Measurements from ENCODE around the gene FBXW7. TPM values are rescaled to one million over a fixed set of nuclear protein-coding genes. Genes with fewer than 3 reads are reported as not detected.

The FBXW7 gene
- polyA plus RNA-seq, 2 of the 4 experiments (the other 2 are of a cell fraction): 7.2 to 12.5 TPM

DNA sequence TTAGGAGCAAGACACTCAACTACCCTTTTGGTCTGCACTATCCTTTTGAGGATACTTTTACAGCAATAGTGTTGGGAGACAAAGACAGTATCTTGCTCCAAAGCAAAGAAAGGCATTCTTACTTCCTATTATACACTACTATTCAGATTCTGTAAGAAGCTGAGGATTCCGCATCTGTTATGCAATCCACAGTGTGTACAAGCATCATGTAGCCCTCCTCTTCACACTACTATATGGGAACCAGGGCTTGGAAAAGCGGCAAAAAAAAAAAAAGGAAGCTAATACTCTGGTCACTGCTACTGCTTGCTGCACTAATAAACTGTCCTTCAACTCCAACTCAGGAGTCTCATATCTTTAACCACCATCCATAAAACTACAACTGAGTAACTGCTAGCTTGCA lies 59.1 kb downstream of the FBXW7 start:
- POLR2A ChIA-PET: no interaction called here
- Histone ChIP-seq H3K4me1 (0 out of 3 replicates have a peak, but pooled peaks cover 7% of the 10 kb centered on the region), H3K9me3 (peaks cover 8% of the 10 kb centered on the region; the same call in 2 of the 3 replicates), H3K4me3 (no peak overlapping the region), H3K27ac (no peak overlapping the region), H3K4me2 (no peak overlapping the region)
- 88% methylated on average over 2 of the region's 2 CpGs for WGBS (ENCODE audit: missing lambda C conversion rate)
- ATAC-seq (no peak), DNase-seq (ENCODE audit: low read depth in 1 of 2, low spot score in 1 of 2) (no peak), FAIRE-seq (no peak)
- CTCF ChIA-PET: interaction anchor here (1.4 kb wide), 1 partner anchor 23 kb away, joined by 4 read pairs; no protein-coding TSS in a partner anchor
- TF ChIP-seq POLR2AphosphoS2 (conservative IDR thresholded peaks at IDR 0.05; ENCODE audit: low read length) (no peak), EHMT2 (IDR thresholded peaks at IDR 0.05; ENCODE audit: low read depth) (no peak), ZFP36 (IDR thresholded peaks at IDR 0.05; ENCODE audit: borderline replicate concordance, partially characterized antibody) (no peak), JUNB (IDR thresholded peaks at IDR 0.05) (no peak), RAD21 (conservative IDR thresholded peaks at IDR 0.05 in 1 of 2, IDR thresholded peaks at IDR 0.05 in 1 of 2) (no peak), HDAC2 (IDR thresholded peaks at IDR 0.05) (no peak), SMC3 (IDR thresholded peaks at IDR 0.05) (no peak), PHF8 (IDR thresholded peaks at IDR 0.05; ENCODE audit: borderline replicate concordance, low read depth) (no peak), GATA3 (IDR thresholded peaks at IDR 0.05; ENCODE audit: borderline replicate concordance) (no peak), EHF (CRISPR knock-in tag; IDR thresholded peaks at IDR 0.05) (no peak), TP53 (CRISPR knock-in tag; IDR thresholded peaks at IDR 0.05) (no peak), NPAS2 (CRISPR knock-in tag; IDR thresholded peaks at IDR 0.05; ENCODE audit: borderline replicate concordance) (no peak), CBX2 (IDR thresholded peaks at IDR 0.05; ENCODE audit: borderline replicate concordance, low read depth) (no peak)
- TF ChIP-seq, protein P1, sequence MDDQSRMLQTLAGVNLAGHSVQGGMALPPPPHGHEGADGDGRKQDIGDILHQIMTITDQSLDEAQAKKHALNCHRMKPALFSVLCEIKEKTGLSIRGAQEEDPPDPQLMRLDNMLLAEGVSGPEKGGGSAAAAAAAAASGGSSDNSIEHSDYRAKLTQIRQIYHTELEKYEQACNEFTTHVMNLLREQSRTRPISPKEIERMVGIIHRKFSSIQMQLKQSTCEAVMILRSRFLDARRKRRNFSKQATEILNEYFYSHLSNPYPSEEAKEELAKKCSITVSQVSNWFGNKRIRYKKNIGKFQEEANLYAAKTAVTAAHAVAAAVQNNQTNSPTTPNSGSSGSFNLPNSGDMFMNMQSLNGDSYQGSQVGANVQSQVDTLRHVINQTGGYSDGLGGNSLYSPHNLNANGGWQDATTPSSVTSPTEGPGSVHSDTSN (IDR thresholded peaks at IDR 0.05): no peak
- TF ChIP-seq, protein P2, sequence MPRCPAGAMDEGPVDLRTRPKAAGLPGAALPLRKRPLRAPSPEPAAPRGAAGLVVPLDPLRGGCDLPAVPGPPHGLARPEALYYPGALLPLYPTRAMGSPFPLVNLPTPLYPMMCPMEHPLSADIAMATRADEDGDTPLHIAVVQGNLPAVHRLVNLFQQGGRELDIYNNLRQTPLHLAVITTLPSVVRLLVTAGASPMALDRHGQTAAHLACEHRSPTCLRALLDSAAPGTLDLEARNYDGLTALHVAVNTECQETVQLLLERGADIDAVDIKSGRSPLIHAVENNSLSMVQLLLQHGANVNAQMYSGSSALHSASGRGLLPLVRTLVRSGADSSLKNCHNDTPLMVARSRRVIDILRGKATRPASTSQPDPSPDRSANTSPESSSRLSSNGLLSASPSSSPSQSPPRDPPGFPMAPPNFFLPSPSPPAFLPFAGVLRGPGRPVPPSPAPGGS (IDR thresholded peaks at IDR 0.05): no peak

- Histone ChIP-seq H3K27ac (no peak overlapping the region), H3K9me3 (peaks cover 6% of the 10 kb centered on the region; the same call in 2 of the 3 replicates), H3K4me1 (no peaks in the 10 kb centered on the region), H3K4me2 (no peak overlapping the region), H3K4me3 (no peak overlapping the region)
- ATAC-seq (no peak), FAIRE-seq (no peak), DNase-seq (ENCODE audit: low read depth in 1 of 2, low spot score in 1 of 2) (no peak)
- POLR2A ChIA-PET: no interaction called here
- 92% methylated on average over 3 of the region's 3 CpGs for WGBS (ENCODE audit: missing lambda C conversion rate)
- no peak for TF ChIP-seq RARB (CRISPR knock-in tag; IDR thresholded peaks at IDR 0.05)
- no peak for TF ChIP-seq FOSB (CRISPR knock-in tag; IDR thresholded peaks at IDR 0.05)
- no peak for TF ChIP-seq ESRRA (IDR thresholded peaks at IDR 0.05; ENCODE audit: borderline replicate concordance, low read length)
- no peak for TF ChIP-seq NPAS2 (CRISPR knock-in tag; IDR thresholded peaks at IDR 0.05; ENCODE audit: borderline replicate concordance)
- no peak for TF ChIP-seq SMC3 (IDR thresholded peaks at IDR 0.05)
- TF ChIP-seq HOXB13 (CRISPR knock-in tag; IDR thresholded peaks at IDR 0.05; ENCODE audit: low read depth): no peak
- TF ChIP-seq, protein P3, sequence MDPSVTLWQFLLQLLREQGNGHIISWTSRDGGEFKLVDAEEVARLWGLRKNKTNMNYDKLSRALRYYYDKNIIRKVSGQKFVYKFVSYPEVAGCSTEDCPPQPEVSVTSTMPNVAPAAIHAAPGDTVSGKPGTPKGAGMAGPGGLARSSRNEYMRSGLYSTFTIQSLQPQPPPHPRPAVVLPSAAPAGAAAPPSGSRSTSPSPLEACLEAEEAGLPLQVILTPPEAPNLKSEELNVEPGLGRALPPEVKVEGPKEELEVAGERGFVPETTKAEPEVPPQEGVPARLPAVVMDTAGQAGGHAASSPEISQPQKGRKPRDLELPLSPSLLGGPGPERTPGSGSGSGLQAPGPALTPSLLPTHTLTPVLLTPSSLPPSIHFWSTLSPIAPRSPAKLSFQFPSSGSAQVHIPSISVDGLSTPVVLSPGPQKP (IDR thresholded peaks at IDR 0.05; ENCODE audit: low read depth, low read length): no peak
- no peak for TF ChIP-seq NFE2L2 (conservative IDR thresholded peaks at IDR 0.05; ENCODE audit: low read length)
- no peak for TF ChIP-seq CBX2 (IDR thresholded peaks at IDR 0.05; ENCODE audit: borderline replicate concordance, low read depth)
- TF ChIP-seq E2F6 (IDR thresholded peaks at IDR 0.05; ENCODE audit: borderline replicate concordance, low read depth): no peak
- no peak for TF ChIP-seq RNF2 (IDR thresholded peaks at IDR 0.05; ENCODE audit: borderline replicate concordance, low read depth)
- no peak for TF ChIP-seq MYC (IDR thresholded peaks at IDR 0.05; ENCODE audit: borderline replicate concordance, low read length)
- no peak for TF ChIP-seq FOSL2 (IDR thresholded peaks at IDR 0.05)
- TF ChIP-seq FOSL2 (CRISPR knock-in tag; IDR thresholded peaks at IDR 0.05): no peak
- no peak for TF ChIP-seq TFCP2L1 (CRISPR knock-in tag; IDR thresholded peaks at IDR 0.05)
- TF ChIP-seq RAD21 (conservative IDR thresholded peaks at IDR 0.05 in 1 of 2, IDR thresholded peaks at IDR 0.05 in 1 of 2): no peak
- TF ChIP-seq, protein P1 (IDR thresholded peaks at IDR 0.05): no peak
- CTCF ChIA-PET: interaction anchor here (0.5 to 2.0 kb wide), 4 partner anchors 16 to 170 kb away, joined by 3 to 6 read pairs (median 4); no protein-coding TSS in a partner anchor
These were observed 64.6 kb downstream of the FBXW7 start for GRCh38 chr4:152471251-152471792.

Data from A549 (cell line).